ENCODE data around the gene TMCO4.

TMCO4 gene

GRCh38 chr1:19774180-19774785 lies 25.4 kb downstream of the TMCO4 start:
- H3K4me2 ChIP-seq (ENCODE audit: low read depth, low read length, poor library complexity, severe bottlenecking) = no peak overlapping the region
- H3K79me2 ChIP-seq (ENCODE audit: insufficient read depth, low read length) = no peaks in the 10 kb centered on the region

DNA sequence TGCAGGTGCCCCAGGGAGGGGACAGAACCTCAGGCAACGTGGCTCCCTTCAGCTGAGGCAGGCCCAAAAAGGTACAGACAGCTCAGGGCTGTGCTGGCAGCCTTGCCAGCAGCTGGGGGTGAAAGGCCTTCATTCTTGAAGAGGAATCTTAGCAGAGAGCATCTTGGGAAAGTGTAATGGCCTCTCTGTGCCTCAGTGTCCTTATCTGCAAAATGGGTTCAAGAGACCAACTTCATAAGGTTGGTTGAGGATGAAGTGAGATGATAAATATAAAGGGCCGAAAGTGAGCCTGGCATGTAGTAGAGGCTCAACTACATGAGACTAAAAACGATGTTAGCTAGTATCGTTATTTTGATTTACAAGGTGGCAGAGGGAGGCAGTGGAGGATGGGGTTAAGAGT lies 26.2 kb downstream of the TMCO4 start:
- no peaks in the 10 kb centered on the region for H3K9me3 ChIP-seq (ENCODE audit: insufficient read depth, low read depth, low read length)
- H3K4me2 ChIP-seq (ENCODE audit: low read depth, low read length, poor library complexity, severe bottlenecking) = no peak overlapping the region
- H3K79me2 ChIP-seq (ENCODE audit: insufficient read depth, low read length) = no peaks in the 10 kb centered on the region
- no peak for TF ChIP-seq EZH2phosphoT487 (IDR thresholded peaks at IDR 0.05; ENCODE audit: borderline replicate concordance)
- TF ChIP-seq, protein P1, sequence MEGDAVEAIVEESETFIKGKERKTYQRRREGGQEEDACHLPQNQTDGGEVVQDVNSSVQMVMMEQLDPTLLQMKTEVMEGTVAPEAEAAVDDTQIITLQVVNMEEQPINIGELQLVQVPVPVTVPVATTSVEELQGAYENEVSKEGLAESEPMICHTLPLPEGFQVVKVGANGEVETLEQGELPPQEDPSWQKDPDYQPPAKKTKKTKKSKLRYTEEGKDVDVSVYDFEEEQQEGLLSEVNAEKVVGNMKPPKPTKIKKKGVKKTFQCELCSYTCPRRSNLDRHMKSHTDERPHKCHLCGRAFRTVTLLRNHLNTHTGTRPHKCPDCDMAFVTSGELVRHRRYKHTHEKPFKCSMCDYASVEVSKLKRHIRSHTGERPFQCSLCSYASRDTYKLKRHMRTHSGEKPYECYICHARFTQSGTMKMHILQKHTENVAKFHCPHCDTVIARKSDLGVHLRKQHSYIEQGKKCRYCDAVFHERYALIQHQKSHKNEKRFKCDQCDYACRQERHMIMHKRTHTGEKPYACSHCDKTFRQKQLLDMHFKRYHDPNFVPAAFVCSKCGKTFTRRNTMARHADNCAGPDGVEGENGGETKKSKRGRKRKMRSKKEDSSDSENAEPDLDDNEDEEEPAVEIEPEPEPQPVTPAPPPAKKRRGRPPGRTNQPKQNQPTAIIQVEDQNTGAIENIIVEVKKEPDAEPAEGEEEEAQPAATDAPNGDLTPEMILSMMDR (conservative IDR thresholded peaks at IDR 0.05; ENCODE audit: low read length) = no peak
- no peak overlapping the region for H3K4me3 ChIP-seq (ENCODE audit: low read length, poor library complexity, severe bottlenecking)
- H3K9me2 ChIP-seq (replicated peaks; ENCODE audit: low read depth, low read length) = no peaks in the 10 kb centered on the region
- H3K4me1 ChIP-seq (ENCODE audit: insufficient read depth, low read length, poor library complexity, severe bottlenecking) = no peaks in the 10 kb centered on the region
- H4K20me1 ChIP-seq (ENCODE audit: insufficient read depth, low read length, poor library complexity, severe bottlenecking) = no peaks in the 10 kb centered on the region
- no peaks in the 10 kb centered on the region for H3K27me3 ChIP-seq (ENCODE audit: insufficient read depth, low read length, poor library complexity, severe bottlenecking)
- no peak overlapping the region for H2AFZ ChIP-seq (ENCODE audit: low read length)
- H3K9ac ChIP-seq (ENCODE audit: low read depth, low read length, poor library complexity, severe bottlenecking) = no peak overlapping the region
- H3F3A ChIP-seq (ENCODE audit: low read depth) = no peaks in the 10 kb centered on the region
- H3K36me3 ChIP-seq (ENCODE audit: insufficient read depth, low read length) = peaks cover 1% of the 10 kb centered on the region; the same call in 1 of the 2 replicates

More at GRCh38 chr1:19774180-19774785, 25.4 kb downstream of the TMCO4 start:
- Histone ChIP-seq H2AFZ (ENCODE audit: low read length) (no peak overlapping the region), H3K36me3 (ENCODE audit: insufficient read depth, low read length) (peaks cover 4% of the 10 kb centered on the region; the same call in 1 of the 2 replicates), H3K9me2 (replicated peaks; ENCODE audit: low read depth, low read length) (no peaks in the 10 kb centered on the region), H3F3A (ENCODE audit: low read depth) (no peaks in the 10 kb centered on the region), H4K20me1 (ENCODE audit: insufficient read depth, low read length, poor library complexity, severe bottlenecking) (no peaks in the 10 kb centered on the region), H3K27me3 (ENCODE audit: insufficient read depth, low read length, poor library complexity, severe bottlenecking) (no peaks in the 10 kb centered on the region), H3K9me3 (ENCODE audit: insufficient read depth, low read depth, low read length) (no peaks in the 10 kb centered on the region), H3K4me1 (ENCODE audit: insufficient read depth, low read length, poor library complexity, severe bottlenecking) (no peaks in the 10 kb centered on the region), H3K4me3 (ENCODE audit: low read length, poor library complexity, severe bottlenecking) (no peak overlapping the region), H3K9ac (ENCODE audit: low read depth, low read length, poor library complexity, severe bottlenecking) (no peak overlapping the region)
- TF ChIP-seq, protein P1 (conservative IDR thresholded peaks at IDR 0.05; ENCODE audit: low read length) = no peak
- TF ChIP-seq EZH2phosphoT487 (IDR thresholded peaks at IDR 0.05; ENCODE audit: borderline replicate concordance) = no peak

- Histone ChIP-seq H3K4me1 (ENCODE audit: insufficient read depth, low read length, poor library complexity, severe bottlenecking) (no peaks in the 10 kb centered on the region), H3F3A (ENCODE audit: low read depth) (no peaks in the 10 kb centered on the region), H3K79me2 (ENCODE audit: insufficient read depth, low read length) (no peaks in the 10 kb centered on the region), H4K20me1 (ENCODE audit: insufficient read depth, low read length, poor library complexity, severe bottlenecking) (no peaks in the 10 kb centered on the region), H3K9ac (ENCODE audit: low read depth, low read length, poor library complexity, severe bottlenecking) (no peak overlapping the region), H3K4me2 (ENCODE audit: low read depth, low read length, poor library complexity, severe bottlenecking) (no peak overlapping the region), H3K27me3 (ENCODE audit: insufficient read depth, low read length, poor library complexity, severe bottlenecking) (no peaks in the 10 kb centered on the region), H3K36me3 (ENCODE audit: insufficient read depth, low read length) (no peaks in the 10 kb centered on the region), H3K9me2 (replicated peaks; ENCODE audit: low read depth, low read length) (no peaks in the 10 kb centered on the region), H3K9me3 (ENCODE audit: insufficient read depth, low read depth, low read length) (no peaks in the 10 kb centered on the region), H2AFZ (ENCODE audit: low read length) (no peak overlapping the region), H3K4me3 (ENCODE audit: low read length, poor library complexity, severe bottlenecking) (no peak overlapping the region)
- no peak for TF ChIP-seq EZH2phosphoT487 (IDR thresholded peaks at IDR 0.05; ENCODE audit: borderline replicate concordance)
- TF ChIP-seq, protein P1 (conservative IDR thresholded peaks at IDR 0.05; ENCODE audit: low read length) = no peak
Observed at GRCh38 chr1:19772053-19772452, 27.7 kb downstream of the TMCO4 start.
